Activated CD8-positive, alpha-beta memory T cell treated with anti-CD3 and anti-CD28 coated beads for 24 hours (primary cell): ENCODE data around the gene ITGB3BP.
A peak's percentile ranks its signal among the peaks of the same experiment; 100 is the strongest.
"Not testable (repeated sequence)": the region's sequence is repeated elsewhere in the genome, so short reads cannot be mapped to it uniquely, and the experiment has no call there.

Source experiments
- DNase-seq: peaks from one replicate; pipeline ENCODE4 v3.0.0-alpha.2; 2020

ITGB3BP gene

GRCh38 chr1:63522891-63523728, at the start of gene ITGB3BP, which contains the start of gene EFCAB7:
ITGB3BP (minus strand) TSS chr1:63523225; CDS start chr1:63523133, 92 bp downstream.
EFCAB7 (plus strand) TSS chr1:63523525; CDS start chr1:63525573, 2,048 bp downstream.
- peak; percentile 94 for DNase-seq

- DNase-seq = not testable (repeated sequence)
These were observed 49.7 kb upstream of the ITGB3BP start for GRCh38 chr1:63572686-63573085.

- no peak for DNase-seq
These were observed 46.8 kb upstream of the ITGB3BP start for GRCh38 chr1:63569640-63570316.

GRCh38 chr1:63569068-63569467, 46.0 kb upstream of the ITGB3BP start:
- no peak for DNase-seq

GRCh38 chr1:63563745-63564144, 40.7 kb upstream of the ITGB3BP start:
- DNase-seq = no peak

- no peak for DNase-seq
These were observed 36.3 kb upstream of the ITGB3BP start for GRCh38 chr1:63559357-63559756.

GRCh38 chr1:63557365-63557987, 34.5 kb upstream of the ITGB3BP start:
- no peak for DNase-seq

- no peak for DNase-seq
These were observed 32.5 kb upstream of the ITGB3BP start for GRCh38 chr1:63555480-63555879.

GRCh38 chr1:63548877-63549276, 25.9 kb upstream of the ITGB3BP start:
- DNase-seq = no peak

- DNase-seq = no peak
These were observed 25.3 kb upstream of the ITGB3BP start for GRCh38 chr1:63548303-63548702.

- DNase-seq = no peak
These were observed 24.7 kb upstream of the ITGB3BP start for GRCh38 chr1:63547621-63548294.

- no peak for DNase-seq
These were observed 22.8 kb upstream of the ITGB3BP start for GRCh38 chr1:63545780-63546179.

GRCh38 chr1:63537940-63538339, 14.9 kb upstream of the ITGB3BP start:
- no peak for DNase-seq

- DNase-seq = no peak
These were observed 14.0 kb upstream of the ITGB3BP start for GRCh38 chr1:63537006-63537405.

- no peak for DNase-seq
These were observed 11.4 kb upstream of the ITGB3BP start for GRCh38 chr1:63534406-63534805.

- DNase-seq = no peak
These were observed 10.9 kb upstream of the ITGB3BP start for GRCh38 chr1:63533931-63534330.

GRCh38 chr1:63532727-63533126, 9.7 kb upstream of the ITGB3BP start:
- DNase-seq = no peak

- no peak for DNase-seq
These were observed 1.2 kb upstream of the ITGB3BP start for GRCh38 chr1:63524201-63524600.

GRCh38 chr1:63523738-63524137, 713 bp upstream of the ITGB3BP start:
- no peak for DNase-seq

GRCh38 chr1:63516629-63517028, 6.4 kb downstream of the ITGB3BP start:
- no peak for DNase-seq

GRCh38 chr1:63512584-63512983, 10.4 kb downstream of the ITGB3BP start:
- DNase-seq = no peak

- no peak for DNase-seq
These were observed 13.3 kb downstream of the ITGB3BP start for GRCh38 chr1:63509718-63510117.

GRCh38 chr1:63506782-63507181, 16.2 kb downstream of the ITGB3BP start:
- no peak for DNase-seq
